Pericardium fibroblast (primary cell): ENCODE data around the gene ALPP. TPM values are rescaled to one million over a fixed set of nuclear protein-coding genes. Genes with fewer than 3 reads are reported as not detected.

Source experiments
- total RNA-seq: library from RNA; depleted of rRNA; stranded (reverse); fragments of >200 nt; gene quantifications from 2 replicates; pipeline ENCODE4 v1.2.3, GENCODE V29; 2015

ALPP gene
- total RNA-seq: not detected in 2 replicates

GRCh38 chr2:232378735-232379151 lies at the start of gene ALPP:
TSS of gene ALPP (plus strand) at chr2:232378751. CDS start at chr2:232378803, 52 bp downstream.

GRCh38 chr2:232406556-232407310 lies 28.2 kb downstream of the ALPP start, which contains the start of gene ALPG:
TSS of gene ALPG (plus strand) at chr2:232406844. CDS start at chr2:232406895, 51 bp downstream.

Other genes starting within 250 kb of the ALPP start
- gene ALPG, start 28.1 kb downstream of the ALPP start, total RNA-seq: not detected in 2 replicates
- gene ALPI, start 77.4 kb downstream of the ALPP start, total RNA-seq: not detected in 2 replicates
- not detected in 2 replicates for gene ECEL1, start 109.1 kb downstream of the ALPP start, total RNA-seq
- gene PRSS56, start 141.6 kb downstream of the ALPP start, total RNA-seq: not detected in 2 replicates
- 0.26 TPM in 1 of 2 replicates, not detected in the other for gene CHRND, start 147.4 kb downstream of the ALPP start, total RNA-seq
- gene CHRNG, start 160.9 kb downstream of the ALPP start, total RNA-seq: 0.77 TPM in 1 of 2 replicates, not detected in the other
- gene TIGD1, start 171.8 kb downstream of the ALPP start, total RNA-seq: 2.3 and 2.6 TPM in 2 replicates
- 43.6 and 83.4 TPM in 2 replicates for gene EIF4E2, start 171.9 kb downstream of the ALPP start, total RNA-seq